HG03095 (cell line): ENCODE data around the gene CCND2.

Experiments
- ATAC-seq: cut with Tn5 transposase; IDR thresholded peaks from one replicate; pipeline ENCODE4 v1.9.1; 2021; ENCODE audit warnings: moderate library complexity; ENCODE audit not compliant: unreplicated experiment

Gene CCND2

DNA sequence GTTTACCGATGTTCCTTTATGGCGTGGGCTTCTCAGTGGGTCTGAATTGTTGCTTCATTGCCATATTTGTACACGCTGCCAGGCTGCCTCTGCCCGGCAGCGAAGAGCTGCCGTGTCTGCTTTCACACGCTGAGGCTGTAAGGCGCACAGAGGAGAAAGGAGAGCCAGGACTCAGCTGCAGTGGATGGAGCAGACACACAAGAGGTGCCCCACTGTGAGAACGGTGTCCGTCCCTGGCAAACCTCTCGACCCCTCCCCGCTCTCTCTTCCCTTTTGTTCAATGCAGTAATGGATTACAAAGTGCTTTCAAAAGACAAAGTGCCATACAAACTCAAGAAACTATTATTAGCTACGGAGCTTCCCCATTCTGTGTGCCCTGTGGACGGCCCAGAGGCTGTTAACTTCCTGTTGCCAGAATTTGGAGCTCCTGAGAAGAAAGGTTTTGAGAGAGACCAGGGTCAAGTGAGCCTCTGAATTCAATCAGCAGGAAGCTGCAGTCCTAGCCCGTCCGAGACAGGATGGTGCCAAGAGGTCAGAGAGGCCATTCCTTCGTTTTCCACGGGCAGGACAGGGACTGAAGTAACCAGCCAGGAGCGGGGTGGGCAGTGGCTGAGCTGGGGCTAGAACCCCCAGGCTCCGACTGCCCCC lies 15.8 kb downstream of the CCND2 start:
- no peak for ATAC-seq

GRCh38 chr12:4289998-4290790 lies 16.6 kb downstream of the CCND2 start:
- no peak for ATAC-seq

- ATAC-seq: no peak
Measured at GRCh38 chr12:4292341-4293073, 18.9 kb downstream of the CCND2 start.

DNA sequence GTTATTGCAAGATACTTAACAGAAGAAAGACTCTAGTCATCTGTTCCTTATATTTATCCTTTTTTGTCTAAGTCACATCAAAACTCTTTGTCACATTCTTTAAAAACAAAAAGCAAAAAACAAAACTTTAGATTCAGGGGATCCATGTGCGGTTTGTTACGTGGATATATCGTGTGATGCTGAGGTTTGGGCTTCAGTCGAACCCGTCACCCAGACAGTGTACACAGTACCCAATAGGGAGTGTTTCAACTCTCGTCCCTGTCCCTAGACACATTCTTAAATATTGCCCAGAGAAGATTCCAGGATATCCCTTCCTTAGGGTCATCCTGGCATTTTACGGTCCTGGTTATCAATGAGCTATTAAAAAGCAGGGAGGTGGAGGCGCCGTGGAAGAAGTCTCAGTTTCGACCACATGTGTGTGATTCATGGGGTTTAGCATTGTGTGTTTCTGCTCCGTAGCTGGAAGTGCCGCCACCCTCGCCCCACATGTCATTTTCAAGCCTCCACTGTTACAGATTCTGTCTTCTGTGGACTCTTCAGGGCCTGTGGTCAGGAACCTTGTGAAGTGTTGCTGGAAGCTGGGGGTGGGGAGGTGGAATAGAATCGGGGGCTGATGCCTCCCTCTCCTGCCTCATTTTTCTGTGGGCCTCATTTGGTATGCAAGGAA lies 19.9 kb downstream of the CCND2 start:
- ATAC-seq: no peak

GRCh38 chr12:4293966-4294505 lies 20.5 kb downstream of the CCND2 start:
- no peak for ATAC-seq

- no peak for ATAC-seq
Measured at GRCh38 chr12:4296751-4297150, 23.2 kb downstream of the CCND2 start.

DNA sequence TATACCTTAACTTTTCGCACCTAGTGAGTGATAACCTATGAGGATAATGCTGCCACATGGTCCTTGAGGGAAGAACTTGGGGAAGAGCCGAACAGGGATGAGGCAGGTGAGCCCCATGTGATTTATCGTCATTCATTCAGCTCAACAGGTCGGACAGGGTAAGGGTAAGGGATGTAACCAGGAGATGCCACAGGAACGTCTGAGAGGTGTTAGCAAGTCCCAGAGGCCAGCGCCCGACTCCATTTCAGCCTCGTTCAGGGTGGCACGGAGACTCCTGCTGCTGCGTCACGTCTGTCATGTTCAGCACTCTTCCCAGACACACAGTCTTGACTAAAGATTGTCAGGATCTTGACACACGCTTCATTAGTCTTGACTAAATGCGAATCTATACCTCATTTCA lies 24.1 kb downstream of the CCND2 start:
- no peak for ATAC-seq

- ATAC-seq: no peak
Measured at GRCh38 chr12:4300883-4301282, 27.3 kb downstream of the CCND2 start.

DNA sequence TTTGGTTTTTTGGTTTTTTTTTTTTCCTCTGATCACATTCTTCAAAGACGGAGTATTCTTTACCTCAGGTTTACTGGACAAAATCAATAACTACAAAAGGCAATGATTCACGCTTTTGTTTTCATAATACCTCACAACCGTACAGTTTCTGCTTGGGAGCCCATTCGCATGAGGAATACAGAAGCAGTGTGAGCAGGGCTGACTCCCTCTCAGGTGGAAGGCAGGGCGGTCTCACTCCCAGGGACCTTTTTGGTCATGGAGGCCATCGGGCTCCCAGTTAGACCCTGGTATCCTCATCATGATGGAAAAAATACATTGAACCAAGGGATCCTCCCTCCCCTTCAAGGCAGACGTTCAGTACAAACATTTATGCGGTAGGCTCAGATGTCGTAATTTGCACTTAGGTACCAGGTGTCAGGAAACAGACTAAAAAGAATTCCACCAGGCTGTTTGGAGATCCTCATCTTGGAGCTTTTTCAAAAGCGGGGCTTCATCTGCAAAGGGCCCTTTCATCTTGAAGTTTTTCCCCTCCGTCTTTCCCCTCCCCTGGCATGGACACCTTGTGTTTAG lies 28.5 kb downstream of the CCND2 start:
- no peak for ATAC-seq

GRCh38 chr12:4302881-4303280 lies 29.3 kb downstream of the CCND2 start:
- ATAC-seq: no peak

DNA sequence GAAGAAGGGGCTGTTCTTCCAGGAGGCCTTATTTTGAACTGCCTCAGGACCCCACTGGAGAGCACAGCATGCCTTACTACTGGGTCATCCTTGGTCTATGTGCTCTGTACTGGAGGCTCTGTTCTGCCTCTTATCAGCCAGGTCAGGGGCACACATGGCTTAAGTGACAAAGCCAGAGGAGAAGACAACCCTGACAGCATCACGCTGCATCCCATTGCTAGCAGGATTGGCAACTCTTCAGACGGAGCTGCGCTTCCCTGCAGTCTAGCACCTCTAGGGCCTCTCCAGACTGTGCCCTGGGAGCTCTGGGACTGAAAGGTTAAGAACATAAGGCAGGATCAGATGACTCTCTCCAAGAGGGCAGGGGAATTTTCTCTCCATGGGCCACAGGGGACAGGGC lies 30.2 kb downstream of the CCND2 start:
- ATAC-seq: no peak

- ATAC-seq: no peak
Measured at GRCh38 chr12:4307593-4308333, 34.2 kb downstream of the CCND2 start.

- no peak for ATAC-seq
Measured at GRCh38 chr12:4308334-4308950, 34.9 kb downstream of the CCND2 start.

DNA sequence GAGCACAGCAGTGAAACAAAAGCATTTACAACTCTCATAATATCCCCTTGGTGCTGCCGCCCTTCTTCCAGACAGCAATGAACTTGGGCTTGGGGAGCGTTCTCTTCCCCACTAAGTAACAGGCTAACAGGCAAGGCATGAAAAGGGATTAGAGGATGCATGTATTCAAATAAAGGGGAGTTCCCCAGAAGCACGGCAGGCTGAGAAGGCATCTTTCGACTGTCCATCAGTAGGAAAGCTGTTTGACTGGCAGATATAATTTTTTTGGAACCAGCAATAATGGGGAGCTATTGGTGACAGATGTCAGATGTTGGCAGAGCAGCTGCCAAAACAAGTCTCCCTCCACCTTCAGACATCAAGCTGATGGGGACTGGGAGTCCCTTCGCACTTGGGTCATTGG lies 38.2 kb downstream of the CCND2 start:
- ATAC-seq: no peak

- ATAC-seq: no peak
Measured at GRCh38 chr12:4312251-4312650, 38.7 kb downstream of the CCND2 start.

GRCh38 chr12:4320497-4320852 lies 46.9 kb downstream of the CCND2 start:
- peak; percentile 20 for ATAC-seq

DNA sequence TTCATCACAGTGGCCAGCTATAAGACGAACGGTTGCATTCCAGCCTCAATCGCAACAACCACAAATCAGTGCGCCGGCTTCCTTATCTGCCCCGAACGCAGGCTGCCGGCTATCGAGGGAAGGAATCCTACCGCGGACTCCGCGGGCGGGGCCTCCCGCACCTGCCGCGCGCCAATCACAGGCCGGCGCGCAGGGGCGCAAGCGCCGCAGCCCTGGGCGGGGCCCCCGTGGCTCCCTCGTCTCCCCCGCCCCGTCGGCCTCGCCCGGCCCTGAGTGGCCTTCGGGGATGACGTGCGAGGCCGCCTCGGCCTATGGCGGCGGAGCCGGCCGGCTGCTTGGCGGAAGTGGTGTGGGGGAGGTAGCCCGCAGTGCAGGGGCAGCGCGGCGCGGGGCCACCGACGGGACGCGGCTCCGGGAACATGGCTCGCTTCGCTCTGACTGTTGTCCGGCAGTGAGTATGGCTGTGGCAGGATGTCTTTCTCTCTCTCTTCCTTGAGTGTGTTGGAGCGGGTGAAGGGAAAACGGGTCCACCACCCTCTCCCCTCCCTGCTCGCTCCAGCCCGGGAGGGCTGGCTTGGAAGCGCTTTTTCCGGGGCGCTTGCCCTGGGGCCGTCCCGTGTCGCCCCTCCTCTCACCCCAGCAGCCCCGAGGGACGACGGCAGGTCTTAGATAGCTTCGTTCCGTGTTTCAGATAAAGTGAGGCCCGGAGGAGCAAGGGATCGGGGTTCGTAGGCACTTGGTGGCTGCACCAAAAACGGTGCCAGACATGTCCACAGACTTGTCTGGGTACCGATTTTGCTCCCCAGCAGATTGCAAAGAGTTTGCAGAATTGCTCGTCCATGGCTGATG lies 47.5 kb downstream of the CCND2 start, which contains the start of gene TIGAR:
Gene TIGAR, plus strand, starts transcription at position 361 of the 849 bp plus-strand sequence. Its CDS starts 59 bp downstream, at position 420.
- peak; percentile 97 for ATAC-seq

- ATAC-seq: no peak
Measured at GRCh38 chr12:4322726-4323125, 49.2 kb downstream of the CCND2 start.
